ENCODE data around the gene CSTPP1. TPM values are rescaled to one million over a fixed set of nuclear protein-coding genes. Genes with fewer than 3 reads are reported as not detected.

CSTPP1 gene
- total RNA-seq, 1 donor from 2014 or later: 30.0 TPM

GRCh38 chr11:46977038-46977813 is 40.7 kb downstream of the CSTPP1 start:
- TF ChIP-seq CTCF (IDR thresholded peaks at IDR 0.05; ENCODE audit: unreplicated experiment): no peak
- Mint-ChIP-seq H3K9me3 (ENCODE audit: unreplicated experiment) (no peaks in the 10 kb centered on the region), H3K4me1 (ENCODE audit: unreplicated experiment) (peaks cover 10% of the 10 kb centered on the region), H3K27ac (ENCODE audit: unreplicated experiment) (peak overlapping the region; percentile 39), H3K36me3 (ENCODE audit: low read depth, unreplicated experiment) (no peaks in the 10 kb centered on the region), H3K27me3 (ENCODE audit: unreplicated experiment) (no peaks in the 10 kb centered on the region), H3K4me3 (ENCODE audit: unreplicated experiment) (no peak overlapping the region)
- DNase-seq (ENCODE audit: low spot score): no peak

DNA sequence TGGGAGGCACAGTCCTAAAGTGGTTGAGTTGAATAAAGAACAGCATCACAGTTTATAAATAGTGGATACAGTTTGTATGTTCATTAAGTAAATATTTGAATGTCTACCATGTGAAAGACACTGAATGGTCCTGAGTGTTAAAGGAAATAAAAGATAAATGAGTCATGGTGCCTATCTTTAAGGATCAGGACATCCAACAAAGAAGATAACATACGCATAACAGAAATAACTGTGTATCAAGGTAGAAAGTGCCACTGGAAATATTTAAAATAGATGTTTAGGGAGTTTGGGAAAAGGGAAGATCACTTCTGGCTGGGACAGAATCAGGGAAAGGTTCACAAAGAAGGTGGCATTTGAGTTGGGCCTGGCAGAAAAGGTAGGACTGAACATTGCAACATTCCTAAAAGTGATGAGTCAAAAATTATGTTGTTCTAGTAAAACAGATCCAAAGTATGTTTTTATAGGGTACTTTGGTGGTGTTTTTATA is 41.5 kb downstream of the CSTPP1 start:
- peaks cover 10% of the 10 kb centered on the region for H3K4me1 Mint-ChIP-seq (ENCODE audit: unreplicated experiment)
- no peaks in the 10 kb centered on the region for H3K36me3 Mint-ChIP-seq (ENCODE audit: low read depth, unreplicated experiment)
- peak overlapping the region; percentile 39 for H3K27ac Mint-ChIP-seq (ENCODE audit: unreplicated experiment)
- no peak overlapping the region for H3K4me3 Mint-ChIP-seq (ENCODE audit: unreplicated experiment)
- no peak for DNase-seq (ENCODE audit: low spot score)
- no peaks in the 10 kb centered on the region for H3K27me3 Mint-ChIP-seq (ENCODE audit: unreplicated experiment)
- H3K9me3 Mint-ChIP-seq (ENCODE audit: unreplicated experiment): no peaks in the 10 kb centered on the region
- no peak for TF ChIP-seq CTCF (IDR thresholded peaks at IDR 0.05; ENCODE audit: unreplicated experiment)

DNA sequence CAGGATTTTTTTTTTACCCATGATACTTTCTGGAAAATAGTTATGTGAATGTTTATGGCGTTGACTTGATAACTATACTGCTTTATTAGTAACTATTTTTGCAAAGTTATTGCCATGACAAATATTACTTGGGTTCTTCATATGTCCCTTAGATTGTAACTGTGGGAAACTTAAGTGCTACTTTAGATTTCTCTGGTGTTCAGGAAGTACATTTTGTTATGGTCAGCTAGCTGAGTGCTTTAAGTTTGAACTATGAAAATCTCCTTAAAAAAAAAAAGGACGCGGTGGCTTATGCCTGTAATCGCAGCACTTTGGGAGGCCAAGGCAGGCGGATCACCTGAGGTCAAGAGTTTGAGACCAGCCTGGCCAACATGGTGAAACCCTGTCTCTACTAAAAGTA is 42.8 kb downstream of the CSTPP1 start:
- Mint-ChIP-seq H3K27me3 (ENCODE audit: unreplicated experiment) (no peaks in the 10 kb centered on the region), H3K9me3 (ENCODE audit: unreplicated experiment) (no peaks in the 10 kb centered on the region), H3K36me3 (ENCODE audit: low read depth, unreplicated experiment) (no peaks in the 10 kb centered on the region), H3K4me1 (ENCODE audit: unreplicated experiment) (peaks cover 10% of the 10 kb centered on the region), H3K27ac (ENCODE audit: unreplicated experiment) (no peak overlapping the region), H3K4me3 (ENCODE audit: unreplicated experiment) (no peak overlapping the region)
- no peak for TF ChIP-seq CTCF (IDR thresholded peaks at IDR 0.05; ENCODE audit: unreplicated experiment)
- no peak for DNase-seq (ENCODE audit: low spot score)

DNA sequence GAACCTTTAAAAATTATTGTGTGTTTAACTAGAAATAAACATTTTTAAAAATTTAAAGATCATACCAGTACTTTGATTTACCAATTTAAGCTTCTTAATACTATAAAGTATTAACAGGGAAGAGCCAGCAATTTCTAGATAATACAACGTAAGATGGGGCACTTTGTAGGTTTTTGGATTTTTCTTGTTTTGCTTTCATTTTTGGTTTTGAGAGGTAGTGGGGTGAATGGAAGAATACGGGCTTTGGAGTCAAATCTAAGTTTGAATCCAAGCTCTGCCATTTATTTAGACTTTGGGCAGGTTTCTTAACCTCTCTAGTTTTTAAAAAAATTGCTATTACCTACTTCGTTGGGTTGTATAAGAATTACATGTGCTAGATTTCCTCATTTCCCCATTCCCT is 44.9 kb downstream of the CSTPP1 start:
- Mint-ChIP-seq H3K4me3 (ENCODE audit: unreplicated experiment) (no peak overlapping the region), H3K4me1 (ENCODE audit: unreplicated experiment) (peaks cover 10% of the 10 kb centered on the region), H3K36me3 (ENCODE audit: low read depth, unreplicated experiment) (no peaks in the 10 kb centered on the region), H3K27me3 (ENCODE audit: unreplicated experiment) (no peaks in the 10 kb centered on the region), H3K9me3 (ENCODE audit: unreplicated experiment) (no peaks in the 10 kb centered on the region), H3K27ac (ENCODE audit: unreplicated experiment) (no peak overlapping the region)
- TF ChIP-seq CTCF (IDR thresholded peaks at IDR 0.05; ENCODE audit: unreplicated experiment): no peak
- no peak for DNase-seq (ENCODE audit: low spot score)

DNA sequence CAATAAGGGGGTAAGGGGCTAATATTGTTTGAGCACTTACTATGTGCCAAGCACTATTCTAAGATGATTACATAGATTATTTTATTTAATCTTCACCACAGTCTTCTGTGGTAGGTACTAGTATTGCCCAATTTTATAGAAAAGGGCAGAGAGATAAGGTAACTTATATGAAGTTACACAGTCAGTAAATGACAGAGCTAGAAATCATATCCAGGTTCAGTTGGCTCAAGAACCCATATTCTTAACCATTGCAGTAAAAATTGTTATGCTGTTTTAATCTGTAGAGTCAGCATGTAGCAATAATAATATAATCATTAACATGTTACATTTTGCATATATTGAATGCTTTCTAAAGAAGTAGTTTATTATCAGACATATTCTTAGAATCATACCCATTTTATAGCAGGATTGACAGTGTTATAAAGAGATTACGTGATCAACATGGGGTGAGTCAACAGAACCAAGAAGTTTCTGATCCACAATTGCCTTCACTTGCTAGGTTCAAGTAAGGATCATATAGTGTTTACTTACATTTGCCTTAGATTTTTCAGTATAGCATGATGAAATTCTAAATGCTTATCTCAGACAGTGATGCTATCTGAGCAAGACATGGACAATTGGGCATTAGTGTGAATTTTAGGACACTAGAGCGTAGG is 46.4 kb downstream of the CSTPP1 start:
- peaks cover 4% of the 10 kb centered on the region for H3K4me1 Mint-ChIP-seq (ENCODE audit: unreplicated experiment)

More for the DNA sequence above, 46.4 kb downstream of the CSTPP1 start:
- Mint-ChIP-seq H3K9me3 (ENCODE audit: unreplicated experiment) (no peaks in the 10 kb centered on the region), H3K27me3 (ENCODE audit: unreplicated experiment) (no peaks in the 10 kb centered on the region), H3K4me3 (ENCODE audit: unreplicated experiment) (no peak overlapping the region), H3K36me3 (ENCODE audit: low read depth, unreplicated experiment) (no peaks in the 10 kb centered on the region), H3K27ac (ENCODE audit: unreplicated experiment) (no peak overlapping the region)
- no peak for DNase-seq (ENCODE audit: low spot score)
- no peak for TF ChIP-seq CTCF (IDR thresholded peaks at IDR 0.05; ENCODE audit: unreplicated experiment)

All from endothelial cell (in vitro differentiated cells).